ENCODE data around the gene SPIB. TPM values are rescaled to one million over a fixed set of nuclear protein-coding genes. Genes with fewer than 3 reads are reported as not detected.

The SPIB gene
- 0.31 TPM in 1 of 2 replicates, not detected in the other for total RNA-seq (ENCODE audit: low replicate concordance)

DNA sequence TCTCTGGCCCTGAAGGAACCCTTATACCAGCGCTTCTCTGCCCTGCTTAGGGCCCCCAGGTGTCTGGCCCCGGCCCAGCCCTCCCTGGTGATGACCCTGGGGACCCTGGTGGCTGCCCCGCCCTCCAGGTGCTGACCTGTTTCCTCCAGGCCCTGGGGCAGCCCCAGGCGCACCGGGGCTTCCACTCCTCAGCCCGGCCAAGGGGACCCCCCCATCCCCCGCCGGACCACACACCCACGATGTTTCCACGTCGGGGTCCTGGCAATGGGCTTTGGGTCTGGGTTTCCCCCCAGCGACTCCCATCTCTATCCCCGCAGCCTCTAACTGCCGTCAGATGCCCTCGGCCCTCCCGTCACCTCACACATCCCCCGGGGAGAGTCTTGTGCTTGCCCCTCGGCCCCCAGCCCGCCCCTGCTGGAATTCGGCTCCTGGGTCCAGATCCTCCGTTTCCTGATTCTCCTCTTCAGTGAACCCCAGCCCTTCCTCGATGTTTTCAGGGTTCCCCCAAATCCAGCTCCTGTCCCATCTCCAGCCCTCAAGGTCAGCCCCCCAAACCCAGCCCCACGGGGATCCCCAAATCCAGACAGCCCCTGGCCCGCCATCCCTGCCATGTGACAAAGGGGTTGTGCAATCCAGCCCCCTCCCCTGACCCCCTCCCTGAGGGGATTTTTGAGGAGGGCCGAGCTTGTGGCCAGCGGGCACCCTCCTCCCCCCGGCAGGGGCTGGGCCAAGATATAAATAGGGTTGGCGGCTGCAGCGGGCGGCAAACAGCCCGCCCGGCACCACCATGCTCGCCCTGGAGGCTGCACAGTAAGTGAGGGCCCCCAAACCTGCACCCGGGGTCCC, at the start of gene SPIB:
TSS of gene SPIB (plus strand) at position 763 of the 846 bp plus-strand sequence. CDS start at position 788, 25 bp downstream.
- peak within 1 kb of the TSS; percentile 79 for H3K4me2 ChIP-seq
- TF ChIP-seq EZH2 (IDR thresholded peaks at IDR 0.05) (no peak), EZH2phosphoT487 (IDR thresholded peaks at IDR 0.05) (no peak)
- TF ChIP-seq, protein P1, sequence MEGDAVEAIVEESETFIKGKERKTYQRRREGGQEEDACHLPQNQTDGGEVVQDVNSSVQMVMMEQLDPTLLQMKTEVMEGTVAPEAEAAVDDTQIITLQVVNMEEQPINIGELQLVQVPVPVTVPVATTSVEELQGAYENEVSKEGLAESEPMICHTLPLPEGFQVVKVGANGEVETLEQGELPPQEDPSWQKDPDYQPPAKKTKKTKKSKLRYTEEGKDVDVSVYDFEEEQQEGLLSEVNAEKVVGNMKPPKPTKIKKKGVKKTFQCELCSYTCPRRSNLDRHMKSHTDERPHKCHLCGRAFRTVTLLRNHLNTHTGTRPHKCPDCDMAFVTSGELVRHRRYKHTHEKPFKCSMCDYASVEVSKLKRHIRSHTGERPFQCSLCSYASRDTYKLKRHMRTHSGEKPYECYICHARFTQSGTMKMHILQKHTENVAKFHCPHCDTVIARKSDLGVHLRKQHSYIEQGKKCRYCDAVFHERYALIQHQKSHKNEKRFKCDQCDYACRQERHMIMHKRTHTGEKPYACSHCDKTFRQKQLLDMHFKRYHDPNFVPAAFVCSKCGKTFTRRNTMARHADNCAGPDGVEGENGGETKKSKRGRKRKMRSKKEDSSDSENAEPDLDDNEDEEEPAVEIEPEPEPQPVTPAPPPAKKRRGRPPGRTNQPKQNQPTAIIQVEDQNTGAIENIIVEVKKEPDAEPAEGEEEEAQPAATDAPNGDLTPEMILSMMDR (IDR thresholded peaks at IDR 0.05): no peak
- no peak within 1 kb of the TSS for H3K27ac Mint-ChIP-seq
- H3K27ac ChIP-seq: no peak within 1 kb of the TSS
- no peaks in the 10 kb centered on the region for H3K9me3 ChIP-seq (ENCODE audit: low read depth)
- no peaks in the 10 kb centered on the region for H3K36me3 Mint-ChIP-seq
- H3K4me1 Mint-ChIP-seq: peaks cover 15% of the 10 kb centered on the region
- peak within 1 kb of the TSS; percentile 37 for H3K4me3 ChIP-seq
- H4K20me1 ChIP-seq (ENCODE audit: low read depth): peaks cover 14% of the 10 kb centered on the region
- H2AFZ ChIP-seq (replicated peaks): peak within 1 kb of the TSS; percentile 63
- H3K9me3 Mint-ChIP-seq: no peaks in the 10 kb centered on the region
- H3K27me3 Mint-ChIP-seq (ENCODE audit: insufficient read depth, low read depth): peaks cover 13% of the 10 kb centered on the region
- no peaks in the 10 kb centered on the region for H3K36me3 ChIP-seq
- peaks cover 30% of the 10 kb centered on the region for H3K27me3 ChIP-seq
- H3K4me3 Mint-ChIP-seq: no peak within 1 kb of the TSS
- DNase-seq (ENCODE audit: low spot score): peak; percentile 24
- H3F3A ChIP-seq (ENCODE audit: low read depth): peaks cover 11% of the 10 kb centered on the region
- no peaks in the 10 kb centered on the region for H3K79me2 ChIP-seq (ENCODE audit: low read depth)
- peaks cover 7% of the 10 kb centered on the region for H3K4me1 ChIP-seq
- no peak within 1 kb of the TSS for H3K9ac ChIP-seq

DNA sequence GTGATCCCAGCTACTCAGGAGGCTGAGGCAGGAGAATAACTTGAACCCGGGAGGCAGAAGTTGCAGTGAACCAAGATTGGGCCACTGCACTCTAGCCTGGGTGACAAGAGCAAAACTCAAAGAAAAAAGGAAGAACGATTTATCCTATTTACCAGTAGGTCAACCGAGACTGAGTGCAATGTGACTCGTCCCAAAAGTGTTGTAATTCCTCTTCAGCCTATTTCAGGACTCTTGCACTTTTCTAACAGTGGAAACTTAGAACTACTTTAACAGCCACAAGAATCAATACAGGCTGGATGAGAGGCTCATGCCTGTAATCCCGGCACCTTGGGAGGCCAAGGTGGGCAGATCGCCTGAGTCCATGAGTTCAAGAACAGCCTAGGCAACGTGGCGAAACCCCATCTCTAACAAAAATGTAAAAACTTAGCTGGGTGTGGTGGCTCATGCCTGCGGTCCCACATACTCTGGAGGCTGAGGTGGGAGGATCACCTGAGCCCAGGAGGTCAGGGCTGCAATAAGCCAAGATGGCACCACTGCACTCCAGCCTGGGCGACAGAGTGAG, 46.7 kb upstream of the SPIB start:
- Histone ChIP-seq H3K27ac (no peak overlapping the region), H3K36me3 (no peaks in the 10 kb centered on the region), H3K9ac (no peak overlapping the region), H3K4me3 (no peak overlapping the region), H3F3A (ENCODE audit: low read depth) (peaks cover 16% of the 10 kb centered on the region), H3K4me1 (peaks cover 5% of the 10 kb centered on the region), H3K79me2 (ENCODE audit: low read depth) (no peaks in the 10 kb centered on the region), H3K4me2 (no peak overlapping the region), H3K9me3 (ENCODE audit: low read depth) (no peaks in the 10 kb centered on the region), H2AFZ (replicated peaks) (no peak overlapping the region), H4K20me1 (ENCODE audit: low read depth) (no peaks in the 10 kb centered on the region), H3K27me3 (no peaks in the 10 kb centered on the region)
- H3K4me3 Mint-ChIP-seq: no peak overlapping the region
- no peaks in the 10 kb centered on the region for H3K9me3 Mint-ChIP-seq
- H3K36me3 Mint-ChIP-seq: no peaks in the 10 kb centered on the region
- DNase-seq (ENCODE audit: low spot score): no peak
- H3K27me3 Mint-ChIP-seq (ENCODE audit: insufficient read depth, low read depth): peaks cover 7% of the 10 kb centered on the region
- H3K27ac Mint-ChIP-seq: no peak overlapping the region
- no peak for TF ChIP-seq EZH2phosphoT487 (IDR thresholded peaks at IDR 0.05)
- TF ChIP-seq, protein P1 (IDR thresholded peaks at IDR 0.05): no peak
- no peak for TF ChIP-seq EZH2 (IDR thresholded peaks at IDR 0.05)
- H3K4me1 Mint-ChIP-seq: peaks cover 17% of the 10 kb centered on the region

GRCh38 chr19:50376166-50377050, 42.3 kb upstream of the SPIB start, which contains the start of gene NR1H2:
Gene NR1H2, plus strand, starts transcription at chr19:50376457. Its CDS starts 1,149 bp downstream, at chr19:50377606.
- no peaks in the 10 kb centered on the region for H3K79me2 ChIP-seq (ENCODE audit: low read depth)
- TF ChIP-seq EZH2phosphoT487 (IDR thresholded peaks at IDR 0.05) (no peak), EZH2 (IDR thresholded peaks at IDR 0.05) (no peak)
- TF ChIP-seq, protein P1 (IDR thresholded peaks at IDR 0.05): no peak
- DNase-seq (ENCODE audit: low spot score): peak; percentile 98
- H3K4me3 ChIP-seq: peak within 1 kb of the TSS; percentile 65
- peak within 1 kb of the TSS; percentile 53 for H3K9ac ChIP-seq
- H3K36me3 ChIP-seq: no peaks in the 10 kb centered on the region
- H3K4me1 ChIP-seq: no peaks in the 10 kb centered on the region
- peak within 1 kb of the TSS; percentile 91 for H3K27ac ChIP-seq
- no peaks in the 10 kb centered on the region for H3K27me3 ChIP-seq
- H3F3A ChIP-seq (ENCODE audit: low read depth): peaks cover 12% of the 10 kb centered on the region
- Mint-ChIP-seq H3K27ac (peak within 1 kb of the TSS; percentile 99), H3K9me3 (no peaks in the 10 kb centered on the region), H3K4me3 (peak within 1 kb of the TSS; percentile 99), H3K4me1 (peaks cover 4% of the 10 kb centered on the region), H3K36me3 (peaks cover 20% of the 10 kb centered on the region), H3K27me3 (ENCODE audit: insufficient read depth, low read depth) (peaks cover 4% of the 10 kb centered on the region)
- no peaks in the 10 kb centered on the region for H4K20me1 ChIP-seq (ENCODE audit: low read depth)
- H2AFZ ChIP-seq (replicated peaks): peak within 1 kb of the TSS; percentile 94
- H3K9me3 ChIP-seq (ENCODE audit: low read depth): no peaks in the 10 kb centered on the region
- peak within 1 kb of the TSS; percentile 83 for H3K4me2 ChIP-seq

All from neural progenitor cell (in vitro differentiated cells).